GM21390 (cell line): ENCODE data around the gene OR1J1.

ENCODE experiments used
- ATAC-seq: cut with Tn5 transposase; IDR thresholded peaks from one replicate; pipeline ENCODE4 v1.9.1; 2021; ENCODE audit not compliant: unreplicated experiment

The OR1J1 gene

GRCh38 chr9:122477826-122478225 is at the start of gene OR1J1:
Gene OR1J1, minus strand, starts transcription at chr9:122477926. Its CDS starts 0 bp downstream, at chr9:122477926.
- no peak for ATAC-seq

DNA sequence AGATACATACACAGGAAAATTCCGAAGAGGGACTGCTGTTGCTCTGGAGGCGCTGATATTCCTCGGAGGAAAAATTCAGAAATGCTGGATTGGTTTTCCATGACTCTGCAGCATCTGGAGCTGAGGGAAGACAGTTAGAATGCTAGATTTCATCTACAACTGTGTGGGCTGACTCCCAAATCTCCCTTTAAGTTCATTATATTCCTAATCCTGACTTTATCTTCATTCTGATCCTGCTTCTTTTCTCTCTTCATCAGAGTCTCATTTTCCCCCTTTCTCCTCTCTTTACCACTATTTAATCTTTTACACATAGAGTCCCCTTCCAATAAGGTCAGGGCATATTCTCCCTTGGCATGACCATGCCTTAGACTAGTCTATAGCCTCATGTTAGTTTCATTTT is 49.5 kb upstream of the OR1J1 start, which contains the start of gene OR1N1:
TSS of gene OR1N1 (minus strand) at position 101 of the 400 bp plus-strand sequence. CDS start at position 101, 0 bp downstream.
- ATAC-seq, result no peak

- no peak for ATAC-seq
These were observed 48.9 kb upstream of the OR1J1 start for GRCh38 chr9:122526602-122527001.

- no peak for ATAC-seq
These were observed 41.6 kb upstream of the OR1J1 start for GRCh38 chr9:122519376-122519775.

GRCh38 chr9:122518841-122519240 is 41.1 kb upstream of the OR1J1 start, which contains the start of gene OR1J4:
Gene OR1J4, plus strand, starts transcription at chr9:122519141. Its CDS starts 0 bp downstream, at chr9:122519141.
- no peak for ATAC-seq

GRCh38 chr9:122518226-122518625 is 40.5 kb upstream of the OR1J1 start:
- ATAC-seq, result no peak

DNA sequence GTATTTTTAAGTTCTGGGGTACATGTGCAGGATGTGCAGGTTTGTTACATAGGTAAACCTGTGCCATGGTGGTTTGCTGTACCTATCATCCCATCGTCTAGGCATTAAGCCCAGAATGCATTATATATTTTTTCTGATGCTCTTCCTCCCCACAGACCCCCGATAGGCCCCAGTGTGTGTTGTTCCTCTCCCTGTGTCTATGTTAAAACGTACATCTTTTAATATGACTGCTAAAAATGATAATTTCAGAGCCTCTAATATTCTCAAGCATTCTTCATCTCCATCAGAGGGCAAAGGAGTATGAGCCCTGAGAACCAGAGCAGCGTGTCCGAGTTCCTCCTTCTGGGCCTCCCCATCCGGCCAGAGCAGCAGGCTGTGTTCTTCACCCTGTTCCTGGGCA is 32.8 kb upstream of the OR1J1 start, which contains the start of gene OR1J2:
TSS of gene OR1J2 (plus strand) at position 301 of the 400 bp plus-strand sequence. CDS start at position 301, 0 bp downstream.
- ATAC-seq, result no peak

- ATAC-seq, result no peak
These were observed 29.2 kb upstream of the OR1J1 start for GRCh38 chr9:122506964-122507363.

DNA sequence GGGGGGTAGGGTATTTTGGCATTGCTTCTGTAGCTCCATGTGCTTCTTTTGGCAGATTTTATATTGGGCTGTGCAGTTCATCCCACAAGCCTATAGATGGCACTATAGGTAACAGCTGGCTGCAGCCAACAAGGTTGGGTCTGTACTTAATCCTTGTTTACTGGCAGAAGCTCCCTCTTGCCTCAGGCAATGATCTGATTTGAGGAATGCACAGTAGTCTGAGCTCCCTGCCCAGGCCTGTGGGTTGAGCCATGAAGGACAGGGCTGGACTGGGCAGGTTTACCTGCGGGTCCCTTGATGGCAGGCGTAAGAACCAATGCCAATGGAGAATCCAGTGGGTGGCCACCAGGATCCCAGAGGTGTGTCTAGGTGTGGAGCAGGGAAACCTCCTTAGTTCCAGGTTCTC is 21.2 kb upstream of the OR1J1 start:
- peak; percentile 51 for ATAC-seq

DNA sequence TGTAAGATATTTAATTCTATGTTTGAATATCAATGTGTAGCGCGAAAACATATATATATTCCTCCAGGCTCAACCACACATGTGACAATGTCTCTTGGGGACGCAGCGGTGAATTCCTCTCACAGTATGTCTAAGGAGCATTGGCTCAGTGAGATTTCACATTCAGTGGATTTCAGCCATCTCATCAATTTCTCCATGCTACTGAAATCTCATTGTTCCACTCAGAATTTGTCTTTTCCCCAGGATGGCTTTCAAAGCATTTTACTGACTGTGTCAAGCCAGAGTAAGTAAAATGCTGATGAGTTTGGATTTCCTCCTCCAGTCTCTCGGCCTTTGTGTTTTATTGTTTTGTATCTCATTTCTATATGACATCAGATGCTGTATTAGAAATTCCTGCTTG is 1.3 kb upstream of the OR1J1 start:
- ATAC-seq, result no peak

DNA sequence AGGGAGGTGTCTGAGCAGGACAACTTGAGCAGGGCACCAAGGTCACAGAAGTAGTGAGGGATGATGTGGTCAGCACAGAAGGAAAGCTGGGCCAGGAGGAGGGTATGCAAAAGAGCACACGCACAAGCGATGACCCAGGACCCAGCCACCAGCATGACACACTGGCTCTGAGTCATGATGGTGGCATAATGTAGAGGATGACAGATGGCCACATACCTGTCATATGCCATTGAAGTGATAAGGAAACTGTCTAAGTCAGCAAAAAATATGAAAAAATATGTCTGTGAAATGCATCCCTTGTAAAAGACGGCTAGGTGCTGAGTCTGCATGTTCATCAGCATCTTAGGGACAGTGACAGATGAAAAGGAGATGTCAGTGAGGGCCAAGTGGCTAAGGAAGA is 380 bp downstream of the OR1J1 start:
- no peak for ATAC-seq

DNA sequence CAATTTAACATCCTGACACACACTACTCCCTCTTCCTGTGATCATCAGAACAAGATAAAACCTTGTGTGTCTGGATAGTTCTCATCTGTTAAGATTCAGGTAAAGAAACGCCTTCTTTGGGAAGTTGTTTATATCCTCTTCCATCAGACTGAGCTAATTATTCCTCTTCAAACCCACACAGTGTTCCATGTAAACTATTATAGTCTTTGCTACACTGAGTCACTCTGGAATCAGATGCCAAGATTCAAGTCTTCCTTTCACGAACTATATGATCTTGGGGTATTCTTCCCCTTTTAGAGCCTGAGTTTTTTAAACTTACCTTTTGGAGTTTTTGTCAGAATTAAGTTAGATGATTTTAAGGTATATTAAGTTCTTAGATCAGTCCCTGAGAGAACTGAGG is 2.0 kb downstream of the OR1J1 start:
- no peak for ATAC-seq

DNA sequence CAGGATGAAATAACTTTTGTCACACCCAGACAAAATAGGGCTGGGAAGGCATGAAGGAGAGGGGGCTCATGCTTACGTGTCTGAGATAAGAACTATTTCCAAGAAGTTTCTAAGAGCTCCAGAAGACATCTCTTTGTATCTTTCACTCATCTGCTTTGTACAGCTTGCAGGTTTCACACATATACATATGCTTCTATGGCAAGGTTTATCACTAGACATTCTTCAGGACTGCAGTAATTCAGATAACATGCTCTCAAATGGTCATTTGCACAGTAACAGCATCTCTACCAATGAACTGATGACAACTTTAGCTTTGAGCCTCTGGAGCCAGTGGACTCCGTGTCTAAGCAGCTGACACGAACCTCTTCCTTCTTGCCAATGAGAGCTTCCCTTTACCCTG is 3.2 kb downstream of the OR1J1 start:
- ATAC-seq, result no peak

DNA sequence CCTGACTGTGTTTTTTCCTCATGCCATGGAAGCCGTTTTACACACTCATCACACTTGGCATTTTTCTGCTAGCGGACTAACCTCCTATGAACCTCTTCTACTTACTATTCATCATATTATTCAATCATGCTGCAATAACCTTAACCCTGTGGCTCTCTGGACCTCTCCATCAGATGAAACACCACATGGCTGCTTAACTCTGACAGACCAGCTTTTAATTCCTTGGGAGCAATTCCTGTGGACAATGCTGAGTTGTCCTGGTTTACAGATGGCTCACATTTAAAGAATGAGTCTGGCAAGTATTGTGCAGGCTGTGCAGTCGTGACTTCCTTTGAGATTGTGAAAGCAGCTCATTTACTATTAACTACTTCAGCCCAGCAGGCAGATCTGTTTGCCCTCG is 9.0 kb downstream of the OR1J1 start:
- ATAC-seq, result no peak

GRCh38 chr9:122466456-122466855 is 11.3 kb downstream of the OR1J1 start:
- no peak for ATAC-seq

- peak; percentile 77 for ATAC-seq
These were observed 12.8 kb downstream of the OR1J1 start for GRCh38 chr9:122464633-122465567.

GRCh38 chr9:122463828-122464632 is 13.7 kb downstream of the OR1J1 start:
- ATAC-seq, result peak; percentile 63

- no peak for ATAC-seq
These were observed 19.9 kb downstream of the OR1J1 start for GRCh38 chr9:122457787-122458186.

- ATAC-seq, result no peak
These were observed 21.6 kb downstream of the OR1J1 start for GRCh38 chr9:122456123-122456522.

GRCh38 chr9:122453677-122454135 is 24.0 kb downstream of the OR1J1 start:
- ATAC-seq, result no peak

DNA sequence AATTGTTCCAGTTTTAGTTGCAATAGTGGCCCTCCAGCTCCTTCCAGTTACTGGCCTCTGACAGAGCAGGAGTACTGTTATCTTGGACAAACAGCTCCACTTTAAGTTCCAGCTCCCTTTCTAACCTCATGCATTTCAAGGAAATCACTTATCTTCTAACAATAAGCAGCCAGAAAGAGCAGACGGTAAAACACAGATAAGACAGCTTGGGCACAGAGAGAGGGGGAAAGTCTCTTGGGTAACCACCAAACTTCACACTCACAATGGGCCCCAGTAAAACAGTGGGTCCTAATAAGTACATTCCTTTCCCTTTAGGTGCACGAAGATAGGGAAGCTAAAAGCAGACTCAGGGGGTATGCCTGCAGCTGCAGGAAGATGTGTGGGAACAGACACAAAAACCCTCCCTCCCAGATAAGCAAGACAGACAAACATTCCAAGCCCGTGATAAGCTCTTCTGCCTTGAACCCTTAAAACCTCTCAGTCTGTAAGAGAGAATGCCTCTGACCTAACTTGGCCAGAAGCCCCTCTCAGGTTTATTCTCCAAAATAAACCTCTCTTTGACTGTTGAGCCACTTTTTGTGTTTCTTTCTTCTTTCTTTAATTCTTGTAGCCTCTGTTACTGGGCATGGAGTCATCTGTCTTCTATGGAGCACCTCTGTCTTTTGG is 30.8 kb downstream of the OR1J1 start:
- no peak for ATAC-seq
